IPS-15b (cell line): ENCODE data around the gene HERC5.

Source experiments
- H3K27me3 ChIP-seq: one replicate; pipeline ENCODE4 v1.6.1; 2013; ENCODE audit warnings: low read length; ENCODE audit not compliant: control insufficient read depth, insufficient read depth
- H3K36me3 ChIP-seq: one replicate; pipeline ENCODE4 v1.6.1; 2013; ENCODE audit warnings: low read length; ENCODE audit not compliant: control insufficient read depth, insufficient read depth
- H3K4me1 ChIP-seq: one replicate; pipeline ENCODE4 v1.6.1; 2013; ENCODE audit warnings: mild to moderate bottlenecking, low read length; ENCODE audit not compliant: control insufficient read depth, insufficient read depth
- H3K4me3 ChIP-seq: one replicate; pipeline ENCODE4 v1.5.1; 2013; ENCODE audit warnings: low read depth, low read length
- H3K9ac ChIP-seq: one replicate; pipeline ENCODE4 v1.6.1; 2013; ENCODE audit warnings: low read depth, mild to moderate bottlenecking, low read length
- H3K9me3 ChIP-seq: one replicate; pipeline ENCODE4 v1.6.1; 2013; ENCODE audit warnings: mild to moderate bottlenecking, low read length; ENCODE audit not compliant: control insufficient read depth, insufficient read depth

Gene HERC5

GRCh38 chr4:88456670-88457306 lies at the start of gene HERC5:
Gene HERC5 (plus strand): TSS chr4:88457119. CDS start chr4:88457270, 151 bp downstream.
- H3K9ac ChIP-seq: no peak within 1 kb of the TSS
- no peaks in the 10 kb centered on the region for H3K9me3 ChIP-seq
- H3K4me3 ChIP-seq: peak within 1 kb of the TSS; percentile 64
- no peaks in the 10 kb centered on the region for H3K36me3 ChIP-seq
- peaks cover 4% of the 10 kb centered on the region for H3K4me1 ChIP-seq
- peaks cover 17% of the 10 kb centered on the region for H3K27me3 ChIP-seq

GRCh38 chr4:88409206-88409605 lies 47.7 kb upstream of the HERC5 start:
- Histone ChIP-seq H3K4me3 (no peak overlapping the region), H3K27me3 (no peaks in the 10 kb centered on the region), H3K36me3 (no peaks in the 10 kb centered on the region), H3K4me1 (no peaks in the 10 kb centered on the region), H3K9ac (no peak overlapping the region), H3K9me3 (no peaks in the 10 kb centered on the region)

DNA sequence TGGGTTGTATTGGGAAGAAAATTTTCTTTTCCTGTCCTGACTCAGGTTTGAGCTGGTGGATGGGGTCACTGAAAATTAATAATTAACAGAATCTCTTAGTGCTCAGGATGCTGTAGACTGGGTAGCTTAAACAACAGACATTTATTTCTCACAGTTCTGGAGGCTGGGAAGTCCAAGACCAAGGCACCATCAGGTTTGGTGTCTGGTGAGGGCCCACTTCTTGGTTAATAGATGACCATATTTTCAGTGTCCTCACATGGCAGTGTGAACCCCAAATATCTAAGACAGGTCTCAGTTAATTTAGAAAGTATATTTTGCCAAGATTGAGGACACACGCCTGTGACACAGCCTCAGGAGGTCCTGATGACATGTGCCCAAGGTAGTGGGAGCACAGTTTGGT lies 47.1 kb upstream of the HERC5 start:
- Histone ChIP-seq H3K9me3 (no peaks in the 10 kb centered on the region), H3K4me1 (no peaks in the 10 kb centered on the region), H3K27me3 (no peaks in the 10 kb centered on the region), H3K4me3 (no peak overlapping the region), H3K9ac (no peak overlapping the region), H3K36me3 (no peaks in the 10 kb centered on the region)

- Histone ChIP-seq H3K9me3 (no peaks in the 10 kb centered on the region), H3K36me3 (no peaks in the 10 kb centered on the region), H3K4me3 (no peak overlapping the region), H3K9ac (no peak overlapping the region), H3K4me1 (no peaks in the 10 kb centered on the region), H3K27me3 (no peaks in the 10 kb centered on the region)
Observed at GRCh38 chr4:88411491-88412096, 45.3 kb upstream of the HERC5 start.

GRCh38 chr4:88413801-88414200 lies 43.1 kb upstream of the HERC5 start:
- H3K4me1 ChIP-seq: no peaks in the 10 kb centered on the region
- no peak overlapping the region for H3K9ac ChIP-seq
- H3K36me3 ChIP-seq: no peaks in the 10 kb centered on the region
- H3K27me3 ChIP-seq: no peaks in the 10 kb centered on the region
- no peaks in the 10 kb centered on the region for H3K9me3 ChIP-seq
- no peak overlapping the region for H3K4me3 ChIP-seq

GRCh38 chr4:88414755-88415154 lies 42.2 kb upstream of the HERC5 start:
- Histone ChIP-seq H3K4me3 (no peak overlapping the region), H3K27me3 (no peaks in the 10 kb centered on the region), H3K4me1 (no peaks in the 10 kb centered on the region), H3K36me3 (no peaks in the 10 kb centered on the region), H3K9ac (no peak overlapping the region), H3K9me3 (no peaks in the 10 kb centered on the region)

GRCh38 chr4:88415982-88416381 lies 40.9 kb upstream of the HERC5 start:
- no peaks in the 10 kb centered on the region for H3K4me1 ChIP-seq
- no peaks in the 10 kb centered on the region for H3K36me3 ChIP-seq
- H3K9me3 ChIP-seq: no peaks in the 10 kb centered on the region
- no peaks in the 10 kb centered on the region for H3K27me3 ChIP-seq
- no peak overlapping the region for H3K9ac ChIP-seq
- no peak overlapping the region for H3K4me3 ChIP-seq

DNA sequence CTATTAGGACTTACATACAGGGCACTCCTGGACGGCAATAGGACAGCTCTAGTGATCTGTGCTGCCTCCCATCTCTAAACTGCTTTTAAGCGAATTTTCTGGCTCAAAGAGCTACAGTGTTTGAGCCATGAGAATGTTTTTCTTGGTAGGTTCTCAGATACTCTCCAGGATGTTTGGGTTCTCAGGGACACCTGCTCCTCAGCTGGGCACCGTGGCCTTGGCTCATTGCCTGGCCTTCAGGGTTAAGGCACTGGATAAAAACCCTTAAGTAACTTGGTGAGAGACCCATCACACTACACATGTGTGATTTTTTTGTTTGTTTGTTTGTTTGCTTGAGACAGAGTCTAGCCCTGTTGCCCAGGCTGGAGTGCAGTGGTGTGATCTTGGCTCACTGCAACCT lies 38.5 kb upstream of the HERC5 start:
- H3K36me3 ChIP-seq: no peaks in the 10 kb centered on the region
- H3K27me3 ChIP-seq: no peaks in the 10 kb centered on the region

DNA sequence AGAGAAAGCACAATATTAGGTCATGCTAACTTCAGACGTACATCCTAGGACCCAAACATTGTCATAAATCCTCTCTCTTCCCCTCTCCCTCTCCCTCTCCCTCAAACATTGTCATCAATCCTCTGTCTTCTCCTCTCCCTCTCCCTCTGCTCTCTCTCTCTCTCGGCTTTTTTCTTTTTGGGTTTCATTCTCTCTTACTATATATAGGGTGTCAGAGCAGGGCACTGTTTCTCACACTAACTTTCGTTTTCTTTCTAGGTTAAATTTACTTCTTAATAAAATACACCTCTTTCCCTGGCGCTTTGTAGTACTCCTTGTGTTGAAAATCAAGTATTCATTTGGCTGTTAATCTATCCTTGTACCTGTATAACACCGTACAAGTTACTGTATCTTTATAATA lies 37.0 kb upstream of the HERC5 start:
- Histone ChIP-seq H3K36me3 (no peaks in the 10 kb centered on the region), H3K4me1 (no peaks in the 10 kb centered on the region), H3K9me3 (no peaks in the 10 kb centered on the region), H3K9ac (no peak overlapping the region), H3K27me3 (no peaks in the 10 kb centered on the region), H3K4me3 (no peak overlapping the region)

More for the DNA sequence above, 38.5 kb upstream of the HERC5 start:
- H3K4me3 ChIP-seq: no peak overlapping the region
- no peaks in the 10 kb centered on the region for H3K9me3 ChIP-seq
- no peak overlapping the region for H3K9ac ChIP-seq
- no peaks in the 10 kb centered on the region for H3K4me1 ChIP-seq

GRCh38 chr4:88420844-88421243 lies 36.1 kb upstream of the HERC5 start:
- no peaks in the 10 kb centered on the region for H3K9me3 ChIP-seq
- H3K9ac ChIP-seq: no peak overlapping the region
- H3K36me3 ChIP-seq: no peaks in the 10 kb centered on the region
- H3K4me3 ChIP-seq: no peak overlapping the region
- no peaks in the 10 kb centered on the region for H3K4me1 ChIP-seq
- H3K27me3 ChIP-seq: no peaks in the 10 kb centered on the region

- no peaks in the 10 kb centered on the region for H3K27me3 ChIP-seq
- H3K4me3 ChIP-seq: no peak overlapping the region
- H3K9me3 ChIP-seq: no peaks in the 10 kb centered on the region
- no peaks in the 10 kb centered on the region for H3K36me3 ChIP-seq
- H3K9ac ChIP-seq: no peak overlapping the region
- H3K4me1 ChIP-seq: no peaks in the 10 kb centered on the region
Observed at GRCh38 chr4:88422403-88422802, 34.5 kb upstream of the HERC5 start.

DNA sequence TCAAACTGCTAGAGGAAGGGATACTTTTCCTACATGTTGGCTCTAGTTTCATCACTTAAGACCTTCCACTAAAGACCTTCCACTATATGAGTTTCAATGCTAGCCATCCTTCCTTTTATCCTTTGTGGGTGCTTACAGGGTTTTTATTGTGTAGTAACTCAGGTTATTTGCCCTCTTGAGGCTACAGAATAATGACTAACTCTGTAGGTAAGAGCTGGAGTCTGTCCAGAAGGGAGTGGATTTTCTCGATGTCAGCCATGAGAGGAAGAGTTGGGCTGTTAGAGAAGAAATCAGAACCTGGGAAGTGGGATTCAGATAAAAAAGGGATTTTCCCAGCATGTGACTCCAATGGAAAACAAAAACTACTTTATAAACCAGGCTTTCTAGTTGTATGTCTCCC lies 27.5 kb upstream of the HERC5 start:
- Histone ChIP-seq H3K9me3 (no peaks in the 10 kb centered on the region), H3K27me3 (no peaks in the 10 kb centered on the region), H3K4me1 (no peaks in the 10 kb centered on the region), H3K4me3 (no peak overlapping the region), H3K9ac (no peak overlapping the region), H3K36me3 (no peaks in the 10 kb centered on the region)
